Measurements from ENCODE around the gene PALLD. TPM values are rescaled to one million over a fixed set of nuclear protein-coding genes. Genes with fewer than 3 reads are reported as not detected.

PALLD gene
- total RNA-seq, 2 donors from 2014 or later: 440 to 625 TPM

GRCh38 chr4:168900080-168900479 lies 403.2 kb downstream of the PALLD start:
- ATAC-seq (peak in 1 of 2 donors; percentile 46), DNase-seq (peak; percentile 58)
- intact Hi-C loops (cut with DNase I): no loop called here

- intact Hi-C loops (cut with DNase I): no loop called here
- DNase-seq: no peak
- ATAC-seq: peak in 1 of 2 donors; percentile 58
Observed at GRCh38 chr4:168907119-168907698, 410.4 kb downstream of the PALLD start.

- DNase-seq (no peak), ATAC-seq (no peak)
- intact Hi-C loops (cut with DNase I): no loop called here
Observed at GRCh38 chr4:168908093-168908492, 411.2 kb downstream of the PALLD start.

- intact Hi-C loops (cut with DNase I): no loop called here
- no peak for DNase-seq
- peak in 1 of 2 donors; percentile 11 for ATAC-seq
Observed at GRCh38 chr4:168908851-168909273, 412.0 kb downstream of the PALLD start.

GRCh38 chr4:168914095-168914494 lies 417.2 kb downstream of the PALLD start:
- DNase-seq (no peak), ATAC-seq (no peak)
- intact Hi-C loops (cut with DNase I): loop anchor here (5.0 to 10.0 kb wide), 3 partner anchors 199 to 399 kb away; no protein-coding TSS in a partner anchor

- no peak for ATAC-seq
- DNase-seq: no peak
- intact Hi-C loops (cut with DNase I): loop anchor here (5.0 to 10.0 kb wide), 3 partner anchors 202 to 402 kb away; no protein-coding TSS in a partner anchor
Observed at GRCh38 chr4:168917138-168917779, 420.4 kb downstream of the PALLD start.

- no peak for DNase-seq
- peak in 1 of 2 donors; percentile 53 for ATAC-seq
- intact Hi-C loops (cut with DNase I): loop anchor here (5.0 to 10.0 kb wide), 6 partner anchors 205 to 572 kb away; no protein-coding TSS in a partner anchor
Observed at GRCh38 chr4:168919706-168920324, 423.0 kb downstream of the PALLD start.

- ATAC-seq: no peak
Observed at GRCh38 chr4:168920441-168921065, 423.7 kb downstream of the PALLD start.

GRCh38 chr4:168923526-168924194 lies 426.8 kb downstream of the PALLD start:
- DNase-seq: no peak
- peak; percentile 52 to 62 for ATAC-seq
- intact Hi-C loops (cut with DNase I): loop anchor here (5.0 to 10.0 kb wide), 4 partner anchors 341 to 569 kb away; no protein-coding TSS in a partner anchor

More at GRCh38 chr4:168920441-168921065, 423.7 kb downstream of the PALLD start:
- DNase-seq: no peak
- intact Hi-C loops (cut with DNase I): loop anchor here (5.0 to 10.0 kb wide), 4 partner anchors 338 to 572 kb away; no protein-coding TSS in a partner anchor

GRCh38 chr4:168924667-168925066 lies 427.8 kb downstream of the PALLD start:
- ATAC-seq (no peak), DNase-seq (no peak)
- intact Hi-C loops (cut with DNase I): loop anchor here (5.0 to 10.0 kb wide), 4 partner anchors 342 to 568 kb away; no protein-coding TSS in a partner anchor

GRCh38 chr4:168925789-168926490 lies 429.1 kb downstream of the PALLD start:
- intact Hi-C loops (cut with DNase I): loop anchor here (10.0 kb wide), 2 partner anchors 411 to 559 kb away; no protein-coding TSS in a partner anchor
- ATAC-seq: no peak
- no peak for DNase-seq

- DNase-seq (no peak), ATAC-seq (no peak)
- intact Hi-C loops (cut with DNase I): loop anchor here (10.0 kb wide), 2 partner anchors 414 to 556 kb away; no protein-coding TSS in a partner anchor
Observed at GRCh38 chr4:168928346-168928745, 431.5 kb downstream of the PALLD start.

- intact Hi-C loops (cut with DNase I): loop anchor here (10.0 kb wide), 2 partner anchors 414 to 556 kb away; no protein-coding TSS in a partner anchor
Observed at GRCh38 chr4:168928875-168929274, 432.0 kb downstream of the PALLD start.

GRCh38 chr4:168930413-168931196 lies 433.8 kb downstream of the PALLD start:
- DNase-seq: no peak
- intact Hi-C loops (cut with DNase I): no loop called here
- peak; percentile 9 to 27 for ATAC-seq

More at GRCh38 chr4:168928875-168929274, 432.0 kb downstream of the PALLD start:
- no peak for ATAC-seq
- no peak for DNase-seq

- DNase-seq: no peak
- intact Hi-C loops (cut with DNase I): no loop called here
- peak; percentile 19 to 53 for ATAC-seq
Observed at GRCh38 chr4:168931215-168931650, 434.4 kb downstream of the PALLD start.

- ATAC-seq (no peak), DNase-seq (no peak)
- intact Hi-C loops (cut with DNase I): no loop called here
Observed at GRCh38 chr4:168932138-168932537, 435.3 kb downstream of the PALLD start.

GRCh38 chr4:168933423-168933822 lies 436.6 kb downstream of the PALLD start:
- intact Hi-C loops (cut with DNase I): no loop called here
- no peak for ATAC-seq
- DNase-seq: no peak

All from left cardiac atrium (tissue), 4 donors.